Liver (tissue), 3 donors: ENCODE data around the gene AUP1.

Experiments
- HNF4G ChIP-seq: IDR thresholded peaks from 2 replicates; pipeline ENCODE4 v1.6.1; 2016; ENCODE audit warnings: antibody characterized with exemption
- RAD21 ChIP-seq, 2 donors: IDR thresholded peaks; 2 replicates each; pipeline ENCODE4 v1.6.1; 2016; ENCODE audit warnings: antibody characterized with exemption in 2 of 2, mild to moderate bottlenecking in 2 of 2
- TAF1 ChIP-seq: conservative IDR thresholded peaks from 2 replicates; pipeline ENCODE4 v1.6.1; 2016; ENCODE audit warnings: antibody characterized with exemption, mild to moderate bottlenecking
- TF ChIP-seq, protein P1 (sequence below): IDR thresholded peaks from 2 replicates; pipeline ENCODE4 v1.6.1; 2016; ENCODE audit warnings: antibody characterized with exemption, mild to moderate bottlenecking
- TF ChIP-seq, protein P2 (sequence below): fragments of 150-350 bp; IDR thresholded peaks from 2 replicates; pipeline ENCODE4 v1.5.1; 2017; ENCODE audit warnings: improper control_type of control experiment, low read depth, low read length; ENCODE audit not compliant: missing input control
- TF ChIP-seq, protein P3 (sequence below): IDR thresholded peaks from 2 replicates; pipeline ENCODE4 v1.6.1; 2016; ENCODE audit warnings: antibody characterized with exemption
- donor health status: healthy.
- donor health status: healthy.

DNA sequence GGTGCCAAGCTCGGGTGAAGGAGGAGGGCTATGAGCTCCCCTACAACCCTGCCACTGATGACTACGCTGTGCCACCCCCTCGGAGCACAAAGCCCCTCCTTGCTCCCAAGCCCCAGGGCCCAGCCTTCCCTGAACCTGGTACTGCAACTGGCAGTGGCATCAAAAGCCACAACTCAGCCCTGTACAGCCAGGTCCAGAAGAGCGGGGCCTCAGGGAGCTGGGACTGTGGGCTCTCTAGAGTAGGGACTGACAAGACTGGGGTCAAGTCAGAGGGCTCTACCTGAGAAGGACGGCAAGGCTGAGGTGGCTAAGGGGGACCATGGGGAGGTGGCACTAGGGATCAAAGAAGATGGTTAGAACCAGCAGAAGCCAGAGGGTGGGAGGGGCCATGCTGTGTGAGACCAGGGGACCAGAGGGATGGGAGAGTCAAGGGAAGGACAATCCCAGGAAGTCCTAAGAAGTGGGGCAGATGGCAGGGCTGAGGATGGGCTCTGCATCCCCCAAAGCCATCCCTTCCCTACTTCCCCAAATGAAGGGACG, 27.4 kb upstream of the AUP1 start:
- TF ChIP-seq, protein P1, sequence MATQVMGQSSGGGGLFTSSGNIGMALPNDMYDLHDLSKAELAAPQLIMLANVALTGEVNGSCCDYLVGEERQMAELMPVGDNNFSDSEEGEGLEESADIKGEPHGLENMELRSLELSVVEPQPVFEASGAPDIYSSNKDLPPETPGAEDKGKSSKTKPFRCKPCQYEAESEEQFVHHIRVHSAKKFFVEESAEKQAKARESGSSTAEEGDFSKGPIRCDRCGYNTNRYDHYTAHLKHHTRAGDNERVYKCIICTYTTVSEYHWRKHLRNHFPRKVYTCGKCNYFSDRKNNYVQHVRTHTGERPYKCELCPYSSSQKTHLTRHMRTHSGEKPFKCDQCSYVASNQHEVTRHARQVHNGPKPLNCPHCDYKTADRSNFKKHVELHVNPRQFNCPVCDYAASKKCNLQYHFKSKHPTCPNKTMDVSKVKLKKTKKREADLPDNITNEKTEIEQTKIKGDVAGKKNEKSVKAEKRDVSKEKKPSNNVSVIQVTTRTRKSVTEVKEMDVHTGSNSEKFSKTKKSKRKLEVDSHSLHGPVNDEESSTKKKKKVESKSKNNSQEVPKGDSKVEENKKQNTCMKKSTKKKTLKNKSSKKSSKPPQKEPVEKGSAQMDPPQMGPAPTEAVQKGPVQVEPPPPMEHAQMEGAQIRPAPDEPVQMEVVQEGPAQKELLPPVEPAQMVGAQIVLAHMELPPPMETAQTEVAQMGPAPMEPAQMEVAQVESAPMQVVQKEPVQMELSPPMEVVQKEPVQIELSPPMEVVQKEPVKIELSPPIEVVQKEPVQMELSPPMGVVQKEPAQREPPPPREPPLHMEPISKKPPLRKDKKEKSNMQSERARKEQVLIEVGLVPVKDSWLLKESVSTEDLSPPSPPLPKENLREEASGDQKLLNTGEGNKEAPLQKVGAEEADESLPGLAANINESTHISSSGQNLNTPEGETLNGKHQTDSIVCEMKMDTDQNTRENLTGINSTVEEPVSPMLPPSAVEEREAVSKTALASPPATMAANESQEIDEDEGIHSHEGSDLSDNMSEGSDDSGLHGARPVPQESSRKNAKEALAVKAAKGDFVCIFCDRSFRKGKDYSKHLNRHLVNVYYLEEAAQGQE = no peak
- TF ChIP-seq RAD21 (IDR thresholded peaks at IDR 0.05) (no peak), HNF4G (no peak), TAF1 (no peak)
- TF ChIP-seq, protein P2, sequence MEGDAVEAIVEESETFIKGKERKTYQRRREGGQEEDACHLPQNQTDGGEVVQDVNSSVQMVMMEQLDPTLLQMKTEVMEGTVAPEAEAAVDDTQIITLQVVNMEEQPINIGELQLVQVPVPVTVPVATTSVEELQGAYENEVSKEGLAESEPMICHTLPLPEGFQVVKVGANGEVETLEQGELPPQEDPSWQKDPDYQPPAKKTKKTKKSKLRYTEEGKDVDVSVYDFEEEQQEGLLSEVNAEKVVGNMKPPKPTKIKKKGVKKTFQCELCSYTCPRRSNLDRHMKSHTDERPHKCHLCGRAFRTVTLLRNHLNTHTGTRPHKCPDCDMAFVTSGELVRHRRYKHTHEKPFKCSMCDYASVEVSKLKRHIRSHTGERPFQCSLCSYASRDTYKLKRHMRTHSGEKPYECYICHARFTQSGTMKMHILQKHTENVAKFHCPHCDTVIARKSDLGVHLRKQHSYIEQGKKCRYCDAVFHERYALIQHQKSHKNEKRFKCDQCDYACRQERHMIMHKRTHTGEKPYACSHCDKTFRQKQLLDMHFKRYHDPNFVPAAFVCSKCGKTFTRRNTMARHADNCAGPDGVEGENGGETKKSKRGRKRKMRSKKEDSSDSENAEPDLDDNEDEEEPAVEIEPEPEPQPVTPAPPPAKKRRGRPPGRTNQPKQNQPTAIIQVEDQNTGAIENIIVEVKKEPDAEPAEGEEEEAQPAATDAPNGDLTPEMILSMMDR = no peak
- TF ChIP-seq, protein P3, sequence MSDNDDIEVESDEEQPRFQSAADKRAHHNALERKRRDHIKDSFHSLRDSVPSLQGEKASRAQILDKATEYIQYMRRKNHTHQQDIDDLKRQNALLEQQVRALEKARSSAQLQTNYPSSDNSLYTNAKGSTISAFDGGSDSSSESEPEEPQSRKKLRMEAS = no peak
